Pons (tissue), 1 donor: Measurements from ENCODE around the gene TRPM4.
"Not testable (repeated sequence)": the region's sequence is repeated elsewhere in the genome, so short reads cannot be mapped to it uniquely, and the experiment has no call there.

ENCODE experiments used
- DNase-seq: peaks from one replicate; pipeline ENCODE4 v3.0.0-alpha.2; 2016; ENCODE audit warnings: low spot score

TRPM4 gene

GRCh38 chr19:49151267-49152118 lies 6.1 kb upstream of the TRPM4 start:
- DNase-seq: no peak

GRCh38 chr19:49152119-49152550 lies 5.5 kb upstream of the TRPM4 start:
- no peak for DNase-seq

- no peak for DNase-seq
Measured at GRCh38 chr19:49153167-49153809, 4.3 kb upstream of the TRPM4 start.

- DNase-seq: no peak
Measured at GRCh38 chr19:49154279-49154678, 3.3 kb upstream of the TRPM4 start.

- no peak for DNase-seq
Measured at GRCh38 chr19:49155005-49155819, 2.4 kb upstream of the TRPM4 start, which contains the start of gene HRC. Gene HRC, minus strand, starts transcription at chr19:49155396. Its CDS starts 159 bp downstream, at chr19:49155237.

DNA sequence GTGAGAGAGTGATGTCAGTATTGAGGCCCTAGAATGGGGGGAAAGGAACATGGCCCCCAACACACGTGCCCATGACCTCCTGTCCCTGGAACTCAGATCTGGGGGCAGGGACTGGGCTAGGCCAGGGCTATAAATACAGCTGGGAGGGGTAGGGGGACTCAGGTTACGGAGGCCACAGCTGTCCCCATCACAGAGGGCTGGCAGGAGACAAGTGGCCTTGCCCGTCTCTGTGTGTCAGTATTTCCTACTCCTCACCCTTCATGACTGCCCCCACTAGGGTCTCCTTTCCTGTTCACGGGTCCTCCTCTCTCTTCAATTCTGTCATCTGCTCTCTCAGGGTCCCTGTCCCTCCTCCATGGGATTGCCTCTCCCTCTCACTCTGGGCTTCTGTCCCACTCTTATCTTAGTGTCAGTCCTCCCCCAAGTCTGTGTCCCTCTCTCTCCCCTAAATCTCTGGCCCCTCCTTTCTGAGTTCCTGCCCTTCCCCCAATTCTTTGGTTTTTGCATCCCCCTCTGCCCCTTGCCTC lies 1.7 kb upstream of the TRPM4 start:
- no peak for DNase-seq

DNA sequence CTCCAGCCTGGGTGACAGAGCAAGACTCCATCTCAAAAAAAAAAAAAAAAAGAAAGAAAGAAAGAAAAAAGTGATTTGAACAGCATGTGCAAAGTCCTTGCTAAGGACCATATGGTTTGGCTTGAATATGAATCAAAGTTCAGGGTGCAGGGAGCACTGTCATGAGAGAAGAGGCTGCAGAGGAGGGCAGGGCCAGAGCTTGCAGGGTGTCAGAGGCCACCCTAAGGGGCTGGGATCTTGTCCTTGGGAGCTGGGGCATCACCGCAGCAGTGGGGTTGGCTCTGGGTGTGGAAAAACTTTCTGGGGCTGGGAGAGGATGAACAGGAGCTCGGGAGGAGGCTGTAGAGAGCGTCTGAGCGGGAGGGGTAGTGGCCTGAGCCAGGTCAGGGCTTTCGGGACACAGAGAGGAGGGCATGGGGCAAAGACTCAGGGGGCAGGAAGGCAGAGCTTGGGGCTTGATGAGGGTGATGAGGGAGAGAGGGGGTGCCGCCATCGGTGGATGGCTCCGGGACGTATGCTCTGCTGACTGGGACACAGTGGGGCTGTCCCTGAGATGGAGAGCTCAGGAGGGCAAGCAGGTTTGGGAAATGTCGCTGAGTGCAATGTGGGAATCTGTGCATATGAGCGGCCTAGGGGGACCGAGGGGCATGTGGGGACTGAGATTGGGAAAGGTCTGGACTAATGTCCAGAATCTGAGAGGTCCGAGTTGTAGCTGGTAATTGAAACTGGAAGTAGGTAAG lies 3.0 kb downstream of the TRPM4 start:
- DNase-seq: no peak

- DNase-seq: no peak
Measured at GRCh38 chr19:49161987-49162386, 4.4 kb downstream of the TRPM4 start.

DNA sequence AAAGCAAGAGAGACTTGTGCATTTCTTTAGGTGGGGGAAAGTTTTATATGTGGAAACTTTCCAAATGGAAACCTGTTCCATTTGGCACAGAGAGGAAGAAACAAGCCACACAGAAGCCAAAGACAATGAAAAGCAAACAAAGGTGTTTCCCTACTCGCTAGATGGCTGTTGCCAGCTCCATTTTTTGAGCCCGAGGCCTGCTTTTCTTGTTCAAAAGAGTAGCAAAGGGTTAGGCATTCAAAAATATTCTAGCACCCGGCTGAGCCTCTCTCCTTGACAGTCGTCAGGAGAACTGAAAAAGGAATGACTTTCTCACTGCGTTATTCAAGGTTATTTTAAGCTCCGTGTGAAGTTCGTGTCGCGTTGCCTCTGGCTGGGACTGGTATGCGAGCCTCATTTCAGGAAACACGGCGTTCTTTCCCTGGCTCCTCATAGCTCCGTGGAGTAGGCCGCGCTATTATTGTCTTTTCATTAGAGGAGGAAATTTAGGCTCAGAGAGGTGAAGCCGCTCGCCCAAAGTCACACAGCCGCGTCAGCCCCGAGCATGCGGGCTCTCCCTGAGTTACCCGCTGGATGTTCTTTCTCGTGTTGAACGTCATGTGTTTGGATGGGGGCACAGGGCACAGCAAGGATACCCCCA lies 7.6 kb downstream of the TRPM4 start:
- DNase-seq: peak; percentile 17

- no peak for DNase-seq
Measured at GRCh38 chr19:49165865-49166301, 8.3 kb downstream of the TRPM4 start.

DNA sequence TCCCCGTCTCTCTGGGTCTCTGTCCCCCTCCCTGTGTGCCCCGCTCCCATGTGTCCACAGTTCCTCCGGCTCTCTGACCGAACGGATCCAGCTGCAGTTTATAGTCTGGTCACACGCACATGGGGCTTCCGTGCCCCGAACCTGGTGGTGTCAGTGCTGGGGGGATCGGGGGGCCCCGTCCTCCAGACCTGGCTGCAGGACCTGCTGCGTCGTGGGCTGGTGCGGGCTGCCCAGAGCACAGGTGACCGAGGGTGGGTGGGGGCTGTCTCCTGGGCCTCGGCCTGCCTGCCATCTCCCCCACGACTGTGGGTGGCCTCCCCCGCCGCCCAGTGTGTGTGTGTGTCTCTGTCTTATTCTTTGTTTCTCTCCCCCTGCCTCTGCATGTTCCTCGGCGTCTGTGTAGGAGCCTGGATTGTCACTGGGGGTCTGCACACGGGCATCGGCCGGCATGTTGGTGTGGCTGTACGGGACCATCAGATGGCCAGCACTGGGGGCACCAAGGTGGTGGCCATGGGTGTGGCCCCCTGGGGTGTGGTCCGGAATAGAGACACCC lies 10.3 kb downstream of the TRPM4 start:
- no peak for DNase-seq

DNA sequence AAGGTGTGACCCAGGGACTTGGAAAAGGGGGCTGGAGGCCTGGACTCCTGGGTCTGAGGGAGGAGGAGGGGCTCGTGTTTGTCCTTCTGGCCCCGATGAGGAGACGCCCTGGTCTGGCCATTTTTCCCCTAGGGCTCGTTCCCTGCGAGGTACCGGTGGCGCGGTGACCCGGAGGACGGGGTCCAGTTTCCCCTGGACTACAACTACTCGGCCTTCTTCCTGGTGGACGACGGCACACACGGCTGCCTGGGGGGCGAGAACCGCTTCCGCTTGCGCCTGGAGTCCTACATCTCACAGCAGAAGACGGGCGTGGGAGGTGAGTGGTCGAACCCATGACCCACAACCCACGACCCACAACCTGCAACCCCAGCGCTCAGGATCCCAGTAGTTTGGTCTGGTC lies 10.8 kb downstream of the TRPM4 start:
- DNase-seq: no peak

- DNase-seq: no peak
Measured at GRCh38 chr19:49173198-49173597, 15.6 kb downstream of the TRPM4 start.

- no peak for DNase-seq
Measured at GRCh38 chr19:49180659-49181058, 23.1 kb downstream of the TRPM4 start.

GRCh38 chr19:49182010-49182847 lies 24.6 kb downstream of the TRPM4 start:
- DNase-seq: not testable (repeated sequence)

GRCh38 chr19:49182848-49183375 lies 25.3 kb downstream of the TRPM4 start:
- no peak for DNase-seq

DNA sequence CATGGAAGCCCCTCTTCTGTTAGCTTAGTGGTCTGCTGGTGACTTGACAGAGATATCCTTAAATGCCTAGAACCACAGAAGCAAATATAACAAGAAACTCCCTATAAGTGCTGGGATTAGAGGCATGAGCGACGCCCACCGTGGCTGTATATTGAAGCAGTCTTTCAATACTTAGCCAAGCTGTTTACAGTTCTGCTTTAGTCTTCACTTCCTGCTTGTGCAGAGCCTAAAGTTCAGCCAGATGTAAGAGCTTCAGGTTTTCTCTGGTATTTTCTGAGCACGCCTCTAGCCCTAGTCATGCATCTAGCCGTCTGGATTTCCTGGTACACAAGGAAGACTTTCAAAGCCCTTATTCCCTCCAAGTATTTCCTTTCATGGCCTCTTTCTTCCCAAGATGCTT lies 28.5 kb downstream of the TRPM4 start:
- no peak for DNase-seq

DNA sequence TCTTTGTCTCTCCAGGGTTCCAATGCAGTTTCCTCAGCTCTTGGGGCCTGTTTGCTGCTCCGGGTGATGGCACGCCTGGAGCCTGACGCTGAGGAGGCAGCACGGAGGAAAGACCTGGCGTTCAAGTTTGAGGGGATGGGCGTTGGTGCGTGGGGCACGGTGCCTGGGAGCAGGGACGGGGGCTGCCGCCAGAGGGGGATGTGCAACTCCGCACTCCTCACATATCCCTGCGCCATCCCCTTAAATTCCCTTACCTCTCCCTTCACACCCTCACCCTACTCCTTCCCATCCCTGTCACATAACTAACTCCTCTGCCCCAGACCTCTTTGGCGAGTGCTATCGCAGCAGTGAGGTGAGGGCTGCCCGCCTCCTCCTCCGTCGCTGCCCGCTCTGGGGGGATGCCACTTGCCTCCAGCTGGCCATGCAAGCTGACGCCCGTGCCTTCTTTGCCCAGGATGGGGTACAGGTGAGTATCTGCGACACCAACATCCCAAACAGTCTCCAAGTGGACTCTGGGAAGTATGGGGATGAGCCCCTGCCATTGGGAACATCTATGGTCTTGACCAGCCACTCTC lies 31.1 kb downstream of the TRPM4 start:
- no peak for DNase-seq

DNA sequence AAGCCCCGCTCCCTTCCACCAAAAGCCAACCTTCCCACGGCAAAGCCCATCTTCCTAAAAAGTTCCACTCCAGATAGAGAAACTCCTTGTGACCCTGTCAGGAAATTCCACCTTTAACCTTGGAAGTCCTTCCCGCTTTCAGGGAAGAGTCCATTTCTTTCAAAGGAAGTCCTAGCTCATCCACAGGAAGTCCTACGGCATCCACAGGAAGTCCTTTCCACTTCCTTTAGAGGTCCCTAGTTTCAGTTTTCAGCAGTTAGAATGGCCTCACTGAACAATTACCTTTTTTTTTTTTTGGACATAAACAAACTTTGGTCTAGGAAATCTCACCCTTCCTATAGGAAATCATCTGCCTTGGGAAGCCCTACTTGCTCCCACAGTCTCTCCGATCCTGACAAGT lies 31.7 kb downstream of the TRPM4 start:
- no peak for DNase-seq
